Colonic mucosa (tissue), 4 donors: ENCODE measurements around the gene TRPM4. TPM values are rescaled to one million over a fixed set of nuclear protein-coding genes. Genes with fewer than 3 reads are reported as not detected.

Experiments
- DNase-seq: peaks from one replicate; pipeline ENCODE4 v3.0.0-alpha.2; 2020
- H3K27ac ChIP-seq: fragments of 200-600 bp; one replicate; pipeline ENCODE4 v1.8.0; 2021
- H3K27me3 ChIP-seq: fragments of 200-600 bp; one replicate; pipeline ENCODE4 v1.8.0; 2021
- H3K36me3 ChIP-seq: fragments of 200-600 bp; one replicate; pipeline ENCODE4 v1.8.0; 2021
- H3K4me1 ChIP-seq: fragments of 200-600 bp; one replicate; pipeline ENCODE4 v1.8.0; 2021; ENCODE audit warnings: mild to moderate bottlenecking
- H3K4me3 ChIP-seq: fragments of 200-600 bp; one replicate; pipeline ENCODE4 v1.8.0; 2021
- H3K9ac ChIP-seq, 2 donors: one replicate each; pipeline ENCODE4 v1.7.0; 2013; ENCODE audit warnings: control low read depth in 2 of 2, low read depth in 2 of 2, low read length in 2 of 2
- H3K9me3 ChIP-seq: fragments of 200-600 bp; one replicate; pipeline ENCODE4 v1.8.0; 2021
- CTCF ChIP-seq: fragments of 200-600 bp; IDR thresholded peaks from one replicate; pipeline ENCODE4 v1.8.0; 2022; ENCODE audit warnings: antibody characterized with exemption, mild to moderate bottlenecking
- intact Hi-C: fragments of 100-400 bp; cut with DNase I; formaldehyde crosslinking; loops from one replicate; pipeline ENCODE4 v1.14.1; 2022
- total RNA-seq, 2 donors: library from RNA; stranded (reverse); fragmentation: NEBNext Ultra II Directional in 1 of 2; extraction: Animal tissue kit (Norgen Biotek cat#: 25700) in 1 of 2; gene quantifications; one replicate each; pipeline ENCODE4 v1.2.1, GENCODE V29; 2021
- donor health status: healthy.
- donor health status: DM: no; HTN: no; CAD: no.
- donor health status: DM: no; HTN: no; CAD: no.

The TRPM4 gene
- total RNA-seq, 2 donors from 2014 or later, result 175 to 307 TPM

GRCh38 chr19:49186108-49186507 is 28.5 kb downstream of the TRPM4 start:
- TF ChIP-seq CTCF, result no peak
- H3K27ac ChIP-seq, result peak overlapping the region; percentile 57
- intact Hi-C loops, result no loop called here
- H3K9ac ChIP-seq, result peak overlapping the region in 1 of 2 donors; percentile 4
- no peaks in the 10 kb centered on the region for H3K9me3 ChIP-seq
- peaks cover 5% of the 10 kb centered on the region for H3K4me1 ChIP-seq
- DNase-seq, result no peak
- no peak overlapping the region for H3K4me3 ChIP-seq
- no peaks in the 10 kb centered on the region for H3K27me3 ChIP-seq
- H3K36me3 ChIP-seq, result peaks cover 2% of the 10 kb centered on the region

GRCh38 chr19:49188626-49189200 is 31.1 kb downstream of the TRPM4 start:
- peaks cover 2% of the 10 kb centered on the region for H3K36me3 ChIP-seq
- intact Hi-C loops, result no loop called here
- DNase-seq, result no peak

GRCh38 chr19:49189259-49189658 is 31.7 kb downstream of the TRPM4 start:
- Histone ChIP-seq H3K9ac (no peak overlapping the region), H3K27ac (no peak overlapping the region), H3K4me1 (peaks cover 5% of the 10 kb centered on the region), H3K36me3 (peaks cover 2% of the 10 kb centered on the region), H3K4me3 (no peak overlapping the region), H3K27me3 (no peaks in the 10 kb centered on the region), H3K9me3 (no peaks in the 10 kb centered on the region)
- no peak for DNase-seq
- no peak for TF ChIP-seq CTCF
- intact Hi-C loops, result no loop called here

More at GRCh38 chr19:49188626-49189200, 31.1 kb downstream of the TRPM4 start:
- TF ChIP-seq CTCF, result no peak
- Histone ChIP-seq H3K4me3 (no peak overlapping the region), H3K9me3 (no peaks in the 10 kb centered on the region), H3K27me3 (no peaks in the 10 kb centered on the region), H3K4me1 (peaks cover 5% of the 10 kb centered on the region), H3K27ac (no peak overlapping the region), H3K9ac (no peak overlapping the region)

- no peak for DNase-seq
- Histone ChIP-seq H3K9me3 (no peaks in the 10 kb centered on the region), H3K4me3 (no peak overlapping the region), H3K27ac (no peak overlapping the region), H3K4me1 (peaks cover 1% of the 10 kb centered on the region), H3K27me3 (no peaks in the 10 kb centered on the region), H3K36me3 (peaks cover 2% of the 10 kb centered on the region), H3K9ac (no peak overlapping the region)
- no peak for TF ChIP-seq CTCF
- intact Hi-C loops, result no loop called here
These were observed 33.2 kb downstream of the TRPM4 start for GRCh38 chr19:49190781-49191180.

- Histone ChIP-seq H3K9ac (no peak overlapping the region), H3K4me1 (peaks cover 8% of the 10 kb centered on the region), H3K9me3 (no peaks in the 10 kb centered on the region), H3K27ac (no peak overlapping the region), H3K4me3 (no peak overlapping the region), H3K36me3 (peaks cover 2% of the 10 kb centered on the region), H3K27me3 (no peaks in the 10 kb centered on the region)
- DNase-seq, result no peak
- intact Hi-C loops, result no loop called here
- TF ChIP-seq CTCF, result no peak
These were observed 36.3 kb downstream of the TRPM4 start for GRCh38 chr19:49193822-49194394.
